Measurements from ENCODE around the gene QSOX2.

DNA sequence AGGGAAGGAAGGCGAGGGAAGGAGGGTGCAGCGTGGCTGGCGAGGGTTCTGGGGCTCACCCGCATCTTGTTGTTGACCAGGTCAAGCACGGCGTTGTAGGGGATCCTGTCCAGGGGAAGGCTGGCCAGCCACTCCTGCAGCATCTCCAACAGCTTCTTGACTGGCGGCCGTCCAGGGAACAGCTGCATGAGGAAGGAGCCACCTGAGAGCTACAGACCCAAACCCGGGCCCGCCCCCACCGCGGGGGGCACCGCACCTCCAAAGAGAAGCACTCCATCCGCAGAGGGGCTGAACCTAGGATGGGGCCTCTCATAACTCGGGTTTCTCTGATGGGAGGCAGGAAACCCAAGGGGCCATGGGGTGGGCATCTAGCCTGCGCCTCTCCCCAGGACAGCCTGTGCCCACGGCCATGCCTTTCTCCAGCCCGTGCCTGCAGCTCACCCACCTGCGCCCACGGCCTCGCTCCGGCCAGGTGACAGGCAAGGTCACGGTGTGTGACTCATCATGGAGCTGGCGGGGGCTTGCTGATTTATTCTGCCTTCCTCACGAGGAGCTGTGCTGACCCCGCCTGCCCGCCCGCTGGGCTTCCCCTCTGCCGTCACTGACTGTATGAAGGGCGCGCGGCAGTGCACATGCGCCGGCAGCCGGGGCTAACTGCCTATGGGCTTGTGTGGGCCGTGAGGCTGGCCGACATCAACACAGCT is 28.9 kb downstream of the QSOX2 start:
- TF ChIP-seq CTCF (IDR thresholded peaks at IDR 0.05) = no peak
- no peak for TF ChIP-seq POLR2A (IDR thresholded peaks at IDR 0.05)
- no peak for TF ChIP-seq POLR2AphosphoS5 (IDR thresholded peaks at IDR 0.05)
- no peak for TF ChIP-seq EP300 (IDR thresholded peaks at IDR 0.05)
